GM12878 (cell line): ENCODE data around the gene CRELD2. TPM values are rescaled to one million over a fixed set of nuclear protein-coding genes. Genes with fewer than 3 reads are reported as not detected.

Experiments
- ATAC-seq: fragments of 200-7000 bp; cut with Tn5 transposase; 3 replicates; pipeline ENCODE4 v1.9.1; 2020; ENCODE audit warnings: mild to moderate bottlenecking, moderate library complexity
- BruUV-seq: library from RNA; stranded (reverse); fragments of 400-500 nt; replicated peaks from 2 replicates; lab custom pipeline; 2021; lab: Mats Ljungman, UMichigan
- CTCF ChIA-PET: fragments of 300-600 bp; sonication (Branson Sonifier 250); formaldehyde crosslinking; extraction: SDS; loops from one replicate; lab custom pipeline; 2021; ENCODE audit warnings: inconsistent platforms; lab: Yijun Ruan, JAX
- POLR2A ChIA-PET: fragments of 350-600 bp; formaldehyde crosslinking; extraction: SDS; loops from one replicate; lab custom pipeline; 2021; ENCODE audit warnings: inconsistent platforms; lab: Charles Lee
- RAD21 ChIA-PET: fragments of 300-600 bp; sonication (Branson Sonifier 250); formaldehyde crosslinking; loops from one replicate; lab custom pipeline; 2023; ENCODE audit warnings: antibody characterized with exemption; ENCODE audit not compliant: unreplicated experiment; lab: Charles Lee
- SMC1A ChIA-PET: fragments of 300-600 bp; sonication (Branson Sonifier 250); formaldehyde crosslinking; loops from one replicate; lab custom pipeline; 2023; ENCODE audit not compliant: unreplicated experiment, uncharacterized antibody; lab: Charles Lee
- DNase-seq: peaks from one replicate; pipeline ENCODE4 v3.0.0-alpha.2; 2011; ENCODE audit warnings: low read depth, low spot score
- FAIRE-seq: peaks from 3 replicates; lab custom pipeline; 2011; peaks lifted over from hg19 to GRCh38; lab: Jason Lieb, UNC
- H2AFZ ChIP-seq: 2 replicates; pipeline ENCODE4 v1.6.0; 2011; ENCODE audit warnings: low read depth, low read length, control low read depth; ENCODE audit not compliant: control insufficient read depth
- H3K27ac ChIP-seq: 2 replicates; pipeline ENCODE4 v1.5.1; 2011; ENCODE audit warnings: control low read depth; ENCODE audit not compliant: control insufficient read depth, insufficient read depth
- H3K27me3 ChIP-seq, 2 experiments: replicated peaks in 1 of 2; 2 replicates each; pipeline versions ENCODE4 v1.6.0 to v1.6.1; 2011; ENCODE audit warnings: low read length in 1 of 2; ENCODE audit not compliant: control insufficient read depth in 2 of 2, insufficient read depth in 2 of 2
- H3K36me3 ChIP-seq, 2 experiments: 2 replicates each; pipeline ENCODE4 v1.5.1; 2011; ENCODE audit warnings: low read length in 1 of 2; ENCODE audit not compliant: control insufficient read depth in 2 of 2, insufficient read depth in 2 of 2
- H3K4me1 ChIP-seq: 2 replicates; pipeline ENCODE4 v1.6.1; 2011; ENCODE audit warnings: mild to moderate bottlenecking, low read length, moderate library complexity, mixed read lengths; ENCODE audit not compliant: control insufficient read depth, insufficient read depth
- H3K4me2 ChIP-seq: 2 replicates; pipeline ENCODE4 v1.6.0; 2011; ENCODE audit warnings: control low read depth; ENCODE audit not compliant: control insufficient read depth, insufficient read depth
- H3K4me3 ChIP-seq: fragments of 200-600 bp; sonication (generic); 2 replicates; pipeline ENCODE4 v1.5.1; 2016
- H3K79me2 ChIP-seq: 2 replicates; pipeline ENCODE4 v1.6.0; 2011; ENCODE audit warnings: low read length; ENCODE audit not compliant: control insufficient read depth, insufficient read depth
- H3K9ac ChIP-seq: 2 replicates; pipeline ENCODE4 v1.8.0; 2011; ENCODE audit warnings: low read length, control low read depth, mixed read lengths; ENCODE audit not compliant: control insufficient read depth, insufficient read depth
- H3K9me3 ChIP-seq: replicated peaks from 3 replicates; pipeline ENCODE4 v1.5.1; 2011; ENCODE audit warnings: mild to moderate bottlenecking, low read length; ENCODE audit not compliant: control insufficient read depth, insufficient read depth
- H4K20me1 ChIP-seq: 2 replicates; pipeline ENCODE4 v1.6.0; 2011; ENCODE audit not compliant: control insufficient read depth, insufficient read depth
- FOXM1 ChIP-seq: IDR thresholded peaks from 2 replicates; pipeline ENCODE4 v1.6.1; 2012; ENCODE audit warnings: low read depth, mild to moderate bottlenecking, inconsistent platforms, low read length, moderate library complexity
- HDGF ChIP-seq: fragments of 450-650 bp; IDR thresholded peaks from 2 replicates; pipeline ENCODE4 v1.6.1; 2016; ENCODE audit warnings: antibody characterized with exemption
- POLR2AphosphoS2 ChIP-seq: IDR thresholded peaks from 2 replicates; pipeline ENCODE4 v1.6.1; 2011; ENCODE audit warnings: low read depth, mild to moderate bottlenecking, low read length, improper control_type of control experiment, moderate library complexity
- POLR2AphosphoS5 ChIP-seq: IDR thresholded peaks from 2 replicates; pipeline ENCODE4 v1.6.1; 2011; ENCODE audit warnings: mild to moderate bottlenecking, low read length, inconsistent platforms
- RAD21 ChIP-seq: IDR thresholded peaks from 2 replicates; pipeline ENCODE4 v1.6.1; 2011; ENCODE audit warnings: mild to moderate bottlenecking, low read depth, low read length, moderate library complexity; ENCODE audit not compliant: insufficient read depth
- RBBP5 ChIP-seq: fragments of 200-600 bp; sonication (generic); conservative IDR thresholded peaks from 2 replicates; pipeline ENCODE4 v1.6.1; 2016
- RCOR1 ChIP-seq: conservative IDR thresholded peaks from 2 replicates; pipeline ENCODE4 v1.6.1; 2012; ENCODE audit warnings: low read depth, low read length, improper control_type of control experiment
- SMAD5 ChIP-seq: IDR thresholded peaks from 2 replicates; pipeline ENCODE4 v1.6.1; 2016; ENCODE audit warnings: antibody characterized with exemption, low read depth
- TCF7 ChIP-seq: IDR thresholded peaks from 2 replicates; pipeline ENCODE4 v1.6.1; 2014; ENCODE audit warnings: antibody characterized with exemption, borderline replicate concordance
- ZBED1 ChIP-seq: IDR thresholded peaks from 2 replicates; pipeline ENCODE4 v1.6.1; 2016; ENCODE audit warnings: borderline replicate concordance
- WGBS: methylation state at CpG from one replicate; pipeline ENCODE4 v1.1.6; 2016; ENCODE audit warnings: low lambda C conversion rate; ENCODE audit not compliant: insufficient replicate concordance, insufficient coverage; ENCODE audit errors: missing lambda C conversion rate; 5-methylcytosine and 5-hydroxymethylcytosine counted together
- in situ Hi-C: fragments of 300-500 bp; cut with MboI; formaldehyde crosslinking; loops from 9 replicates; pipeline ENCODE4 v1.14.3; 2018; ENCODE audit warnings: mixed read lengths
- intact Hi-C: fragments of 100-400 bp; cut with micrococcal nuclease; formaldehyde crosslinking; loops from one replicate; pipeline ENCODE4 v1.14.2; 2022; ENCODE audit not compliant: unreplicated experiment
- polyA plus RNA-seq, 11 experiments: library from polyadenylated mRNA; depleted of rRNA in 4 of 11; unstranded in 6 of 11; stranded (reverse) in 5 of 11; fragments of >200 nt; fragmentation: Nextera tagmentation in 4 of 11; fragmentation: Illumina TruSeq in 1 of 11; extraction: Ambion mirVana in 4 of 11; extraction: Trizol in 1 of 11; gene quantifications; 1 replicate in 1 of 11; 2 replicates in 10 of 11; pipeline versions ENCODE4 v1.2.1 to v1.2.3, GENCODE V29; 2011 to 2016; ENCODE audit warnings: inconsistent platforms in 2 of 11, missing spikeins in 2 of 11, low read depth in 1 of 11
- total RNA-seq, 4 experiments: library from RNA; depleted of rRNA in 3 of 4; stranded (reverse); fragments of >200 nt in 3 of 4; fragmentation: Illumina TruSeq in 1 of 4; extraction: Trizol in 1 of 4; gene quantifications; 2 replicates each; pipeline versions ENCODE4 v1.2.1 to v1.2.3, GENCODE V29; 2013 to 2021
- TF ChIP-seq, protein P1 (sequence below): fragments of 450-650 bp; IDR thresholded peaks from 2 replicates; pipeline ENCODE4 v1.6.1; 2017; ENCODE audit warnings: antibody characterized with exemption, mild to moderate bottlenecking, moderate library complexity
- TF ChIP-seq, protein P2 (sequence below): fragments of 450-650 bp; formaldehyde crosslinking; IDR thresholded peaks from 2 replicates; pipeline ENCODE4 v1.4.0; 2022; ENCODE audit warnings: mild to moderate bottlenecking, moderate library complexity

CRELD2 gene
- total and polyA plus RNA-seq, 10 of the 15 experiments (the other 5 are each of a cell fraction or from before 2014, with no cell fraction given) = 9.4 to 111 (median 25.9) TPM

DNA sequence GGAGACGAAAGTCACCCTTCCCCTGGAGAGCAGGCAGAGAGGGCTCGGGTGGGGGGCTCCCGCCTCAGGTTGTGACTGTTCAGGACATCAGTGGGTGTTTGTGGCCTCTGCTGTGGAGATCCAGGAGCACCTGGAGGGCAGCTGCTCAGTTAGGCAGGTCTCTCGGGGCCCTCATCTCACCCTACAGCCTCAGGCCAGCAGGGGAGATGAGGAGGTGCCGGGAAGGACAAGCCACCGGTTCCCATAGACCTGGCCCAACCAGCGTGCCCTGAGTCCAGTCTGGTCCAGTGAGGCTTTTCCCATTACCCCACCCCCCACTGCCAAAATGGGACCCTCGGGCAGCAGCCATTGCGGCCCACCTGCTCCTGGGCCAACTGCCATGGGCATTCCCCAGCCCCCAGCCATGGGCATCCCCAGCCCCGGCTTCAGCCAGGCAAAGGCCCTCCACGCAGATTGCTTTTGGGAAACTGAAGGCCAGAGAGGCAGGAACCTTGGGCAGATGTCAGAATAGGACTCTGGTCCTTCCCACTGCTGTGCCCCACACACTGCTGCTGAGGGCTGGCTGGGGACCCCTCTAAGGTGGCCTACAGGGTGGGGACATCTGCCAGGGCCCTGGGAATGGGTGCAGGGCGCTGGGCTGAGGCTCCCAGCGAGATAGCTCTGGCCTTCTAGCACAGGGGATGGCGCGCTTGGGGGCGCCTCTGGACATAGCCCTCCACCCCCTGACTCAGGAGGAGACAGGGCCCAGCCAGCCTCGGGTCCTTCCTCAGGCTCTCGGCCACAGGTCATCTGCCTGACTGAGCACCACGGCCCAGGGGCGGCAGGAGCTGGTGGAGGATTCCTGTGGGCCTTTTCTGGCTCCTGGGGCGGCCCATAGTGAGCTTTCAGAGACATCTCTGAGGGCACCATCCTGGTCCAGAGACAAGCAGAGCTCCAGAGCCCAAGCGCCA is 46.9 kb downstream of the CRELD2 start:
- DNase-seq (no peak), ATAC-seq (no peak), FAIRE-seq (no peak)
- Histone ChIP-seq H3K27me3 (no peaks in the 10 kb centered on the region), H4K20me1 (peaks cover 2% of the 10 kb centered on the region; the same call in 1 of the 2 replicates), H3K36me3 (peaks cover 14 to 19% of the 10 kb centered on the region in 2 experiments), H3K9me3 (no peaks in the 10 kb centered on the region), H3K4me2 (peak overlapping the region; percentile 13; the same call in 1 of the 2 replicates), H3K4me3 (no peak overlapping the region), H3K27ac (0 out of 2 replicates have a peak overlapping the region, but pooled peaks have one; percentile 18), H2AFZ (no peak overlapping the region), H3K79me2 (peaks cover 44% of the 10 kb centered on the region), H3K4me1 (peaks cover 32% of the 10 kb centered on the region), H3K9ac (no peak overlapping the region; the same call in 1 of the 2 replicates)
- in situ Hi-C loops (loop anchor here (10.0 kb wide), 1 partner anchor 569 kb away; the partner anchor contains the start of gene TYMP), intact Hi-C loops (no loop called here)
- CTCF ChIA-PET = interaction anchor here (2.0 kb wide), 1 partner anchor 65 kb away, joined by 6 read pairs; no protein-coding TSS in a partner anchor
- SMC1A ChIA-PET = no interaction called here
- BruUV-seq = no TSS peak
- 69% methylated on average over 19 of the region's 22 CpGs for WGBS
- RAD21 ChIA-PET = interaction anchor here (1.0 kb wide), 1 partner anchor 12 kb away, joined by 3 read pairs; no protein-coding TSS in a partner anchor
- POLR2A ChIA-PET = no interaction called here
- TF ChIP-seq TCF7 (no peak), RCOR1 (no peak), SMAD5 (0 out of 2 replicates have a peak, but pooled peaks have one; percentile 16), RBBP5 (no peak), POLR2AphosphoS5 (peak; percentile 56), HDGF (no peak), FOXM1 (no peak), POLR2AphosphoS2 (peak; percentile 22), RAD21 (no peak), ZBED1 (no peak)
- TF ChIP-seq, protein P1, sequence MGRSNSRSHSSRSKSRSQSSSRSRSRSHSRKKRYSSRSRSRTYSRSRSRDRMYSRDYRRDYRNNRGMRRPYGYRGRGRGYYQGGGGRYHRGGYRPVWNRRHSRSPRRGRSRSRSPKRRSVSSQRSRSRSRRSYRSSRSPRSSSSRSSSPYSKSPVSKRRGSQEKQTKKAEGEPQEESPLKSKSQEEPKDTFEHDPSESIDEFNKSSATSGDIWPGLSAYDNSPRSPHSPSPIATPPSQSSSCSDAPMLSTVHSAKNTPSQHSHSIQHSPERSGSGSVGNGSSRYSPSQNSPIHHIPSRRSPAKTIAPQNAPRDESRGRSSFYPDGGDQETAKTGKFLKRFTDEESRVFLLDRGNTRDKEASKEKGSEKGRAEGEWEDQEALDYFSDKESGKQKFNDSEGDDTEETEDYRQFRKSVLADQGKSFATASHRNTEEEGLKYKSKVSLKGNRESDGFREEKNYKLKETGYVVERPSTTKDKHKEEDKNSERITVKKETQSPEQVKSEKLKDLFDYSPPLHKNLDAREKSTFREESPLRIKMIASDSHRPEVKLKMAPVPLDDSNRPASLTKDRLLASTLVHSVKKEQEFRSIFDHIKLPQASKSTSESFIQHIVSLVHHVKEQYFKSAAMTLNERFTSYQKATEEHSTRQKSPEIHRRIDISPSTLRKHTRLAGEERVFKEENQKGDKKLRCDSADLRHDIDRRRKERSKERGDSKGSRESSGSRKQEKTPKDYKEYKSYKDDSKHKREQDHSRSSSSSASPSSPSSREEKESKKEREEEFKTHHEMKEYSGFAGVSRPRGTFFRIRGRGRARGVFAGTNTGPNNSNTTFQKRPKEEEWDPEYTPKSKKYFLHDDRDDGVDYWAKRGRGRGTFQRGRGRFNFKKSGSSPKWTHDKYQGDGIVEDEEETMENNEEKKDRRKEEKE = no peak
- TF ChIP-seq, protein P2, sequence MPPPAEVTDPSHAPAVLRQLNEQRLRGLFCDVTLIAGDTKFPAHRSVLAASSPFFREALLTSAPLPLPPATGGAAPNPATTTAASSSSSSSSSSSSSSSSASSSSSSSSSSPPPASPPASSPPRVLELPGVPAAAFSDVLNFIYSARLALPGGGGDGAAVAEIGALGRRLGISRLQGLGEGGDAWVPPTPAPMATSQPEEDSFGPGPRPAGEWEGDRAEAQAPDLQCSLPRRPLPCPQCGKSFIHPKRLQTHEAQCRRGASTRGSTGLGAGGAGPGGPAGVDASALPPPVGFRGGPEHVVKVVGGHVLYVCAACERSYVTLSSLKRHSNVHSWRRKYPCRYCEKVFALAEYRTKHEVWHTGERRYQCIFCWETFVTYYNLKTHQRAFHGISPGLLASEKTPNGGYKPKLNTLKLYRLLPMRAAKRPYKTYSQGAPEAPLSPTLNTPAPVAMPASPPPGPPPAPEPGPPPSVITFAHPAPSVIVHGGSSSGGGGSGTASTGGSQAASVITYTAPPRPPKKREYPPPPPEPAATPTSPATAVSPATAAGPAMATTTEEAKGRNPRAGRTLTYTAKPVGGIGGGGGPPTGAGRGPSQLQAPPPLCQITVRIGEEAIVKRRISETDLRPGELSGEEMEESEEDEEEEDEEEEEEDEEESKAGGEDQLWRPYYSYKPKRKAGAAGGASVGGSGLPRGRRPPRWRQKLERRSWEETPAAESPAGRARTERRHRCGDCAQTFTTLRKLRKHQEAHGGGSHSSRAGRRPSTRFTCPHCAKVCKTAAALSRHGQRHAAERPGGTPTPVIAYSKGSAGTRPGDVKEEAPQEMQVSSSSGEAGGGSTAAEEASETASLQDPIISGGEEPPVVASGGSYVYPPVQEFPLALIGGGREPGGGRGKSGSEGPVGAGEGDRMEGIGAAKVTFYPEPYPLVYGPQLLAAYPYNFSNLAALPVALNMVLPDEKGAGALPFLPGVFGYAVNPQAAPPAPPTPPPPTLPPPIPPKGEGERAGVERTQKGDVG (CRISPR knock-in tag) = no peak
